BE2C (cell line): ENCODE measurements around the gene PRPS1L1.

ENCODE experiments used
- DNase-seq: peaks from one replicate; pipeline ENCODE4 v3.0.0-alpha.2; 2020
- H3K27me3 ChIP-seq: fragments of 250-450 bp; sonication (Bioruptor Pico); 2 replicates; pipeline ENCODE4 v1.5.1; 2020; ENCODE audit warnings: mild to moderate bottlenecking
- H3K36me3 ChIP-seq: fragments of 250-450 bp; sonication (Bioruptor Pico); 2 replicates; pipeline ENCODE4 v1.5.1; 2020; ENCODE audit warnings: mild to moderate bottlenecking
- H3K4me1 ChIP-seq: fragments of 250-450 bp; sonication (Bioruptor Pico); 2 replicates; pipeline ENCODE4 v1.5.1; 2020
- H3K4me3 ChIP-seq: 2 replicates; pipeline ENCODE4 v1.5.1; 2011; ENCODE audit warnings: low read depth, low read length
- H3K9me3 ChIP-seq: fragments of 250-450 bp; sonication (Bioruptor Pico); 2 replicates; pipeline ENCODE4 v1.5.1; 2020
- CTCF ChIP-seq: IDR thresholded peaks from 2 replicates; pipeline ENCODE4 v1.5.1; 2012; ENCODE audit warnings: mild to moderate bottlenecking, low read depth, low read length

PRPS1L1 gene

GRCh38 chr7:17991866-17992648 is 35.6 kb downstream of the PRPS1L1 start:
- no peaks in the 10 kb centered on the region for H3K36me3 ChIP-seq
- H3K9me3 ChIP-seq: no peaks in the 10 kb centered on the region
- no peak overlapping the region for H3K4me3 ChIP-seq
- H3K27me3 ChIP-seq: peaks cover 3% of the 10 kb centered on the region; the same call in 1 of the 2 replicates
- no peaks in the 10 kb centered on the region for H3K4me1 ChIP-seq
- TF ChIP-seq CTCF: peak; percentile 45
- DNase-seq: peak; percentile 14

GRCh38 chr7:17990761-17991160 is 36.9 kb downstream of the PRPS1L1 start:
- Histone ChIP-seq H3K9me3 (no peaks in the 10 kb centered on the region), H3K36me3 (no peaks in the 10 kb centered on the region), H3K27me3 (peaks cover 3% of the 10 kb centered on the region; the same call in 1 of the 2 replicates), H3K4me3 (no peak overlapping the region), H3K4me1 (no peaks in the 10 kb centered on the region)
- no peak for TF ChIP-seq CTCF
- DNase-seq: no peak

- no peaks in the 10 kb centered on the region for H3K9me3 ChIP-seq
- no peaks in the 10 kb centered on the region for H3K36me3 ChIP-seq
- no peaks in the 10 kb centered on the region for H3K4me1 ChIP-seq
- TF ChIP-seq CTCF: no peak
- peaks cover 3% of the 10 kb centered on the region; the same call in 1 of the 2 replicates for H3K27me3 ChIP-seq
- no peak overlapping the region for H3K4me3 ChIP-seq
- no peak for DNase-seq
Observed at GRCh38 chr7:17989546-17989945, 38.1 kb downstream of the PRPS1L1 start.

GRCh38 chr7:17988858-17989257 is 38.8 kb downstream of the PRPS1L1 start:
- no peak for TF ChIP-seq CTCF
- no peaks in the 10 kb centered on the region for H3K4me1 ChIP-seq

GRCh38 chr7:17988141-17988540 is 39.5 kb downstream of the PRPS1L1 start:
- no peak for DNase-seq
- Histone ChIP-seq H3K27me3 (peaks cover 3% of the 10 kb centered on the region; the same call in 1 of the 2 replicates), H3K4me1 (no peaks in the 10 kb centered on the region)

More at GRCh38 chr7:17988858-17989257, 38.8 kb downstream of the PRPS1L1 start:
- DNase-seq: no peak
- peaks cover 3% of the 10 kb centered on the region; the same call in 1 of the 2 replicates for H3K27me3 ChIP-seq
- no peak overlapping the region for H3K4me3 ChIP-seq
- no peaks in the 10 kb centered on the region for H3K9me3 ChIP-seq
- no peaks in the 10 kb centered on the region for H3K36me3 ChIP-seq

More at GRCh38 chr7:17988141-17988540, 39.5 kb downstream of the PRPS1L1 start:
- Histone ChIP-seq H3K36me3 (no peaks in the 10 kb centered on the region), H3K4me3 (no peak overlapping the region), H3K9me3 (no peaks in the 10 kb centered on the region)
- TF ChIP-seq CTCF: no peak
